SK-N-SH (cell line): Measurements from ENCODE around the gene LYRM2. TPM values are rescaled to one million over a fixed set of nuclear protein-coding genes. Genes with fewer than 3 reads are reported as not detected.

Experiments used
- CTCF ChIA-PET: fragments of 300-600, 350-600 bp; formaldehyde crosslinking; extraction: SDS; loops from one replicate; lab custom pipeline; 2021; lab: Yijun Ruan, JAX
- POLR2A ChIA-PET: fragments of 350-600 bp; sonication (Branson Sonifier 250); formaldehyde crosslinking; extraction: SDS; loops from one replicate; lab custom pipeline; 2020; ENCODE audit warnings: antibody characterized with exemption, inconsistent platforms; lab: Yijun Ruan, JAX
- DNase-seq: peaks from one replicate; pipeline ENCODE4 v3.0.0; 2012
- H2AFZ ChIP-seq: fragments of 200-600 bp; sonication (generic); 2 replicates; pipeline ENCODE4 v1.8.1; 2016; ENCODE audit warnings: antibody characterized with exemption, mild to moderate bottlenecking, low read depth
- H3F3A ChIP-seq: fragments of 200-600 bp; sonication (generic); replicated peaks from 2 replicates; pipeline ENCODE3; 2016; ENCODE audit warnings: antibody characterized with exemption, mild to moderate bottlenecking; ENCODE audit not compliant: insufficient read depth
- H3K27ac ChIP-seq, 2 experiments: fragments of 200-500 bp in 1 of 2; fragments of 200-600 bp in 1 of 2; sonication (Bioruptor generic) in 1 of 2; sonication (generic), shearing (Covaris generic) in 1 of 2; 2 replicates each; pipeline versions ENCODE4 v1.5.1 to v1.6.1; 2014 to 2016; ENCODE audit warnings: low read depth in 2 of 2, inconsistent platforms in 1 of 2, low read length in 1 of 2, mild to moderate bottlenecking in 1 of 2, mixed read lengths in 1 of 2
- H3K27me3 ChIP-seq: fragments of 200-600 bp; sonication (generic), shearing (Covaris generic); 2 replicates; pipeline ENCODE4 v1.6.1; 2016; ENCODE audit warnings: mixed run types; ENCODE audit not compliant: insufficient read depth
- H3K36me3 ChIP-seq, 2 experiments: fragments of 200-500 bp in 1 of 2; fragments of 200-600 bp in 1 of 2; sonication (Bioruptor generic) in 1 of 2; sonication (generic) in 1 of 2; replicated peaks in 1 of 2; 2 replicates each; pipeline versions ENCODE3 to v1.5.1; 2014 to 2016; ENCODE audit warnings: low read length in 1 of 2, mild to moderate bottlenecking in 1 of 2; ENCODE audit not compliant: insufficient read depth in 2 of 2, control insufficient read depth in 1 of 2
- H3K4me1 ChIP-seq, 2 experiments: fragments of 200-500 bp in 1 of 2; fragments of 200-600 bp in 1 of 2; sonication (Bioruptor generic) in 1 of 2; sonication (generic), shearing (Covaris generic) in 1 of 2; 2 replicates each; pipeline versions ENCODE4 v1.5.1 to v1.6.1; 2014 to 2016; ENCODE audit warnings: low read depth in 1 of 2, low read length in 1 of 2, mixed run types in 1 of 2; ENCODE audit not compliant: insufficient read depth in 2 of 2, control insufficient read depth in 1 of 2
- H3K4me2 ChIP-seq: fragments of 200-600 bp; sonication (generic), shearing (Covaris generic); 2 replicates; pipeline ENCODE4 v1.6.1; 2017; ENCODE audit warnings: mixed run types
- H3K4me3 ChIP-seq, 2 experiments: fragments of 200-500 bp in 1 of 2; fragments of 200-600 bp in 1 of 2; sonication (Bioruptor generic) in 1 of 2; sonication (generic), shearing (Covaris generic) in 1 of 2; 2 replicates each; pipeline versions ENCODE4 v1.5.1 to v1.8.1; 2014 to 2016; ENCODE audit warnings: low read depth in 2 of 2, inconsistent platforms in 1 of 2, low read length in 1 of 2, mild to moderate bottlenecking in 1 of 2, mixed read lengths in 1 of 2, moderate library complexity in 1 of 2
- H3K79me2 ChIP-seq: fragments of 200-600 bp; sonication (generic); 2 replicates; pipeline ENCODE4 v1.8.1; 2017; ENCODE audit warnings: mild to moderate bottlenecking; ENCODE audit not compliant: insufficient read depth
- H3K9ac ChIP-seq: fragments of 200-600 bp; sonication (generic); 2 replicates; pipeline ENCODE4 v1.6.1; 2017; ENCODE audit warnings: mixed run types
- H3K9me2 ChIP-seq: fragments of 200-600 bp; sonication (generic); 2 replicates; pipeline ENCODE4 v1.6.1; 2017; ENCODE audit warnings: mixed run types
- H3K9me3 ChIP-seq: fragments of 200-600 bp; sonication (generic); 2 replicates; pipeline ENCODE4 v1.6.1; 2017; ENCODE audit warnings: mixed run types, mild to moderate bottlenecking, moderate library complexity
- H4K20me1 ChIP-seq: fragments of 200-600 bp; sonication (generic); 2 replicates; pipeline ENCODE4 v1.6.1; 2017; ENCODE audit warnings: mild to moderate bottlenecking, mixed run types; ENCODE audit not compliant: insufficient read depth
- CHD2 ChIP-seq: fragments of 150-350 bp; IDR thresholded peaks from 2 replicates; pipeline ENCODE4 v1.6.1; 2018; ENCODE audit warnings: low read length; ENCODE audit not compliant: partially characterized antibody
- CTCF ChIP-seq: fragments of 200-600 bp; sonication (generic); IDR thresholded peaks from 2 replicates; pipeline ENCODE4 v1.6.1; 2017; ENCODE audit warnings: antibody characterized with exemption, mild to moderate bottlenecking, moderate library complexity
- ELF1 ChIP-seq: IDR thresholded peaks from 2 replicates; pipeline ENCODE4 v1.4.0; 2012
- EP300 ChIP-seq, 2 experiments: IDR thresholded peaks; 2 replicates each; pipeline versions ENCODE4 v1.4.0 to v1.6.1; 2012; ENCODE audit warnings: borderline replicate concordance in 1 of 2, low read depth in 1 of 2, low read length in 1 of 2
- GABPA ChIP-seq: IDR thresholded peaks from 2 replicates; pipeline ENCODE4 v1.4.0; 2012; ENCODE audit warnings: low read depth, mild to moderate bottlenecking
- GATA2 ChIP-seq: sonication (generic); formaldehyde crosslinking; IDR thresholded peaks from 2 replicates; pipeline ENCODE4 v1.5.0; 2020; ENCODE audit warnings: mild to moderate bottlenecking, missing genetic modification reagents
- JUND ChIP-seq: IDR thresholded peaks from 2 replicates; pipeline ENCODE4 v1.4.0; 2012
- MAX ChIP-seq: IDR thresholded peaks from 2 replicates; pipeline ENCODE4 v1.4.0; 2012; ENCODE audit warnings: low read depth
- MEF2A ChIP-seq: IDR thresholded peaks from 2 replicates; pipeline ENCODE4 v1.4.0; 2012; ENCODE audit warnings: low read depth, borderline replicate concordance
- MXI1 ChIP-seq: IDR thresholded peaks from 2 replicates; pipeline ENCODE4 v1.6.1; 2012; ENCODE audit warnings: mild to moderate bottlenecking, low read depth, low read length, improper control_type of control experiment
- PBX3 ChIP-seq: IDR thresholded peaks from 2 replicates; pipeline ENCODE4; 2012
- POLR2AphosphoS5 ChIP-seq: IDR thresholded peaks from 2 replicates; pipeline ENCODE4 v1.6.1; 2012; ENCODE audit warnings: low read depth, low read length
- RCOR1 ChIP-seq: fragments of 150-350 bp; IDR thresholded peaks from 2 replicates; pipeline ENCODE4 v1.6.1; 2017; ENCODE audit warnings: antibody characterized with exemption, low read length
- REST ChIP-seq: IDR thresholded peaks from 2 replicates; pipeline ENCODE4 v1.6.1; 2012; ENCODE audit warnings: mild to moderate bottlenecking, low read depth, low read length, moderate library complexity
- SIN3A ChIP-seq: IDR thresholded peaks from 2 replicates; pipeline ENCODE4 v1.6.1; 2012; ENCODE audit warnings: low read depth, mild to moderate bottlenecking, low read length, moderate library complexity, borderline replicate concordance
- SMC3 ChIP-seq: IDR thresholded peaks from 2 replicates; pipeline ENCODE4 v1.6.1; 2012; ENCODE audit warnings: low read depth, low read length, improper control_type of control experiment
- TEAD4 ChIP-seq: IDR thresholded peaks from 2 replicates; pipeline ENCODE4 v1.4.0; 2012; ENCODE audit warnings: mild to moderate bottlenecking, borderline replicate concordance; ENCODE audit not compliant: insufficient read depth
- YY1 ChIP-seq: IDR thresholded peaks from 2 replicates; pipeline ENCODE4 v1.4.0; 2012; ENCODE audit warnings: low read depth, mild to moderate bottlenecking
- WGBS: methylation state at CpG from one replicate; pipeline ENCODE4 v1.1.6; 2017; ENCODE audit warnings: low lambda C conversion rate; 5-methylcytosine and 5-hydroxymethylcytosine counted together
- polyA plus RNA-seq, 3 experiments: library from polyadenylated mRNA; depleted of rRNA; stranded (reverse); fragments of >200 nt; gene quantifications; 2 replicates each; pipeline ENCODE4 v1.2.3, GENCODE V29; 2012

The LYRM2 gene
- polyA plus RNA-seq, 1 of the 3 experiments (the other 2 are of a cell fraction): 14.5 TPM

- Histone ChIP-seq H3K36me3 (peaks cover 38 to 61% of the 10 kb centered on the region in 2 experiments), H3K27me3 (no peaks in the 10 kb centered on the region)
- no peak for TF ChIP-seq MAX
- no peak for TF ChIP-seq POLR2AphosphoS5
- no peak for TF ChIP-seq SMC3
- no peak for TF ChIP-seq ELF1
- TF ChIP-seq JUND: no peak
- no peak for TF ChIP-seq RCOR1
- TF ChIP-seq GABPA: no peak
- no peak for TF ChIP-seq CTCF
- no peak for TF ChIP-seq REST
- no peak for TF ChIP-seq CHD2
- no peak for TF ChIP-seq MEF2A
- no peak for TF ChIP-seq YY1
- TF ChIP-seq MXI1: no peak
- TF ChIP-seq TEAD4: no peak
- no peak for TF ChIP-seq GATA2
- no peak for TF ChIP-seq SIN3A
- TF ChIP-seq EP300 (IDR thresholded peaks at IDR 0.05; ENCODE audit: borderline replicate concordance in 1 of 2, low read depth in 1 of 2, low read length in 1 of 2): no peak
- no peak for TF ChIP-seq PBX3
- TF ChIP-seq, all 33 proteins: peak for 0
- POLR2A ChIA-PET: no interaction called here
- H4K20me1 ChIP-seq: no peaks in the 10 kb centered on the region
- no peak overlapping the region for H2AFZ ChIP-seq
- no peaks in the 10 kb centered on the region for H3K9me2 ChIP-seq
- no peaks in the 10 kb centered on the region; a peak in 1 of 4 replicates for H3K4me1 ChIP-seq
- H3K79me2 ChIP-seq: no peaks in the 10 kb centered on the region
- 92% methylated on average over 10 of the region's 10 CpGs for WGBS
- H3K4me2 ChIP-seq: no peak overlapping the region
- CTCF ChIA-PET: interaction anchor here (1.2 kb wide), 1 partner anchor 310 kb away, joined by 3 read pairs; no protein-coding TSS in a partner anchor
- no peaks in the 10 kb centered on the region for H3K9me3 ChIP-seq
- no peak overlapping the region for H3K4me3 ChIP-seq
- no peak overlapping the region for H3K27ac ChIP-seq
- no peak for DNase-seq
- H3K9ac ChIP-seq: no peak overlapping the region
- H3F3A ChIP-seq: no peaks in the 10 kb centered on the region
Measured at GRCh38 chr6:89681983-89682564, 43.5 kb upstream of the LYRM2 start.
